Bronchial epithelial cell (primary cell): ENCODE measurements around the gene PAM16. TPM values are rescaled to one million over a fixed set of nuclear protein-coding genes. Genes with fewer than 3 reads are reported as not detected.

Experiments
- DNase-seq: peaks from one replicate; pipeline ENCODE4 v3.0.0-alpha.2; 2010; ENCODE audit warnings: low read depth
- FAIRE-seq: peaks from 2 replicates; lab custom pipeline; 2011; peaks lifted over from hg19 to GRCh38; lab: Jason Lieb, UNC
- H3K27me3 ChIP-seq: 2 replicates; pipeline ENCODE4 v1.5.1; 2011; ENCODE audit warnings: low read length; ENCODE audit not compliant: control insufficient read depth, insufficient read depth
- H3K36me3 ChIP-seq: 2 replicates; pipeline ENCODE4 v1.5.1; 2011; ENCODE audit warnings: low read length; ENCODE audit not compliant: control insufficient read depth, insufficient read depth
- H3K4me3 ChIP-seq: 2 replicates; pipeline ENCODE4 v1.5.1; 2011; ENCODE audit warnings: mild to moderate bottlenecking, low read depth, low read length, control low read depth
- CTCF ChIP-seq: IDR thresholded peaks from 2 replicates; pipeline ENCODE4 v1.5.1; 2011; ENCODE audit warnings: mild to moderate bottlenecking, moderate library complexity, low read length, control low read depth, inconsistent platforms; ENCODE audit not compliant: insufficient read depth, severe bottlenecking
- total RNA-seq: library from RNA; depleted of rRNA; stranded (reverse); fragments of >200 nt; gene quantifications from 2 replicates; pipeline ENCODE4 v1.2.1, GENCODE V29; 2014

The PAM16 gene
- total RNA-seq, 1 donor from 2014 or later: 50.3 TPM

- Histone ChIP-seq H3K4me3 (no peak overlapping the region), H3K36me3 (no peaks in the 10 kb centered on the region), H3K27me3 (no peaks in the 10 kb centered on the region)
- FAIRE-seq (no peak), DNase-seq (no peak)
- TF ChIP-seq CTCF: no peak
Measured at GRCh38 chr16:4293181-4293716, 57.9 kb downstream of the PAM16 start.

GRCh38 chr16:4291699-4292098 lies 59.4 kb downstream of the PAM16 start:
- DNase-seq: no peak
- FAIRE-seq: no peak

More at GRCh38 chr16:4291699-4292098, 59.4 kb downstream of the PAM16 start:
- Histone ChIP-seq H3K27me3 (no peaks in the 10 kb centered on the region), H3K4me3 (no peak overlapping the region), H3K36me3 (no peaks in the 10 kb centered on the region)
- TF ChIP-seq CTCF: no peak

Other genes starting within 250 kb of the PAM16 start
- gene ADCY9, start 234.9 kb downstream of the PAM16 start, total RNA-seq: 11.3 and 16.6 TPM in 2 replicates
- gene SRL, start 109.2 kb downstream of the PAM16 start, total RNA-seq: not detected in 2 replicates
- gene TFAP4, start 78.3 kb downstream of the PAM16 start, total RNA-seq: 3.7 and 11.8 TPM in 2 replicates
- 0.53 and 0.77 TPM in 2 replicates for gene GLIS2, start 35.3 kb downstream of the PAM16 start, total RNA-seq
- 6.6 and 10.0 TPM in 2 replicates for gene VASN, start 20.5 kb upstream of the PAM16 start, total RNA-seq
- gene CORO7, start 65.3 kb upstream of the PAM16 start, total RNA-seq: 7.6 and 15.6 TPM in 2 replicates
- 62.9 and 74.8 TPM in 2 replicates for gene DNAJA3, start 74.5 kb upstream of the PAM16 start, total RNA-seq
- 62.7 and 69.4 TPM in 2 replicates for gene NMRAL1, start 123.3 kb upstream of the PAM16 start, total RNA-seq
- gene HMOX2, start 125.1 kb upstream of the PAM16 start, total RNA-seq: 66.1 and 92.7 TPM in 2 replicates
- 7.4 and 9.5 TPM in 2 replicates for gene CDIP1, start 187.5 kb upstream of the PAM16 start, total RNA-seq
- not detected in 2 replicates for gene C16orf96, start 205.0 kb upstream of the PAM16 start, total RNA-seq